ENCODE measurements around the gene HMG20B.
"Not testable (repeated sequence)": the region's sequence is repeated elsewhere in the genome, so short reads cannot be mapped to it uniquely, and the experiment has no call there.

HMG20B gene

GRCh38 chr19:3584036-3584802, 11.5 kb downstream of the HMG20B start:
- H3K27ac ChIP-seq (ENCODE audit: low read length); H3K4me2 ChIP-seq (ENCODE audit: low read length); H3K4me3 ChIP-seq (ENCODE audit: low read length); H4K20me1 ChIP-seq (ENCODE audit: insufficient read depth, low read length); H3K9ac ChIP-seq (ENCODE audit: low read length); H3K4me1 ChIP-seq (ENCODE audit: low read length); H2AFZ ChIP-seq (ENCODE audit: low read depth, low read length); H3K27me3 ChIP-seq (ENCODE audit: low read depth, low read length); H3K36me3 ChIP-seq (replicated peaks; ENCODE audit: low read depth, low read length); H3K9me3 ChIP-seq (ENCODE audit: insufficient read depth, low read length); H3K79me2 ChIP-seq (ENCODE audit: low read length): not testable (repeated sequence)

- no peaks in the 10 kb centered on the region for H3K4me1 ChIP-seq (ENCODE audit: low read length)
- no peaks in the 10 kb centered on the region for H4K20me1 ChIP-seq (ENCODE audit: insufficient read depth, low read length)
- no peak within 1 kb of the TSS for H3K9ac ChIP-seq (ENCODE audit: low read length)
- H3K36me3 ChIP-seq (replicated peaks; ENCODE audit: low read depth, low read length): no peaks in the 10 kb centered on the region
- H3K4me2 ChIP-seq (ENCODE audit: low read length): no peak within 1 kb of the TSS
- no peak within 1 kb of the TSS for H3K27ac ChIP-seq (ENCODE audit: low read length)
- H3K4me3 ChIP-seq (ENCODE audit: low read length): no peak within 1 kb of the TSS
- H3K27me3 ChIP-seq (ENCODE audit: low read depth, low read length): no peaks in the 10 kb centered on the region
- no peaks in the 10 kb centered on the region for H3K79me2 ChIP-seq (ENCODE audit: low read length)
- no peak within 1 kb of the TSS for H2AFZ ChIP-seq (ENCODE audit: low read depth, low read length)
- no peak for TF ChIP-seq CTCF (IDR thresholded peaks at IDR 0.05; ENCODE audit: low read depth, low read length)
- no peak for TF ChIP-seq EZH2phosphoT487 (IDR thresholded peaks at IDR 0.05; ENCODE audit: low read depth)
- no peaks in the 10 kb centered on the region for H3K9me3 ChIP-seq (ENCODE audit: insufficient read depth, low read length)
Observed at GRCh38 chr19:3585301-3586126, 12.8 kb downstream of the HMG20B start, which contains the start of gene GIPC3. Gene GIPC3 (plus strand): TSS chr19:3585478. CDS start chr19:3585598, 120 bp downstream.

GRCh38 chr19:3586127-3586626, 13.4 kb downstream of the HMG20B start:
- Histone ChIP-seq H3K36me3 (replicated peaks; ENCODE audit: low read depth, low read length) (no peaks in the 10 kb centered on the region), H3K4me2 (ENCODE audit: low read length) (no peak overlapping the region), H3K4me1 (ENCODE audit: low read length) (no peaks in the 10 kb centered on the region), H3K27me3 (ENCODE audit: low read depth, low read length) (no peaks in the 10 kb centered on the region), H3K9ac (ENCODE audit: low read length) (no peak overlapping the region), H3K27ac (ENCODE audit: low read length) (no peak overlapping the region), H3K4me3 (ENCODE audit: low read length) (no peak overlapping the region), H3K79me2 (ENCODE audit: low read length) (no peaks in the 10 kb centered on the region), H2AFZ (ENCODE audit: low read depth, low read length) (no peak overlapping the region), H3K9me3 (ENCODE audit: insufficient read depth, low read length) (no peaks in the 10 kb centered on the region), H4K20me1 (ENCODE audit: insufficient read depth, low read length) (no peaks in the 10 kb centered on the region)
- TF ChIP-seq CTCF (IDR thresholded peaks at IDR 0.05; ENCODE audit: low read depth, low read length): peak; percentile 60
- TF ChIP-seq EZH2phosphoT487 (IDR thresholded peaks at IDR 0.05; ENCODE audit: low read depth): no peak

- no peak overlapping the region for H3K4me2 ChIP-seq (ENCODE audit: low read length)
- H3K9me3 ChIP-seq (ENCODE audit: insufficient read depth, low read length): no peaks in the 10 kb centered on the region
- H3K4me3 ChIP-seq (ENCODE audit: low read length): no peak overlapping the region
- no peaks in the 10 kb centered on the region for H3K4me1 ChIP-seq (ENCODE audit: low read length)
- no peak overlapping the region for H3K9ac ChIP-seq (ENCODE audit: low read length)
- H2AFZ ChIP-seq (ENCODE audit: low read depth, low read length): no peak overlapping the region
- H3K27me3 ChIP-seq (ENCODE audit: low read depth, low read length): no peaks in the 10 kb centered on the region
- H3K79me2 ChIP-seq (ENCODE audit: low read length): no peaks in the 10 kb centered on the region
- H3K27ac ChIP-seq (ENCODE audit: low read length): no peak overlapping the region
- no peaks in the 10 kb centered on the region for H3K36me3 ChIP-seq (replicated peaks; ENCODE audit: low read depth, low read length)
- H4K20me1 ChIP-seq (ENCODE audit: insufficient read depth, low read length): no peaks in the 10 kb centered on the region
- TF ChIP-seq EZH2phosphoT487 (IDR thresholded peaks at IDR 0.05; ENCODE audit: low read depth): no peak
- no peak for TF ChIP-seq CTCF (IDR thresholded peaks at IDR 0.05; ENCODE audit: low read depth, low read length)
Observed at GRCh38 chr19:3586707-3587346, 14.1 kb downstream of the HMG20B start.
